Islet precursor cell (in vitro differentiated cells): ENCODE data around the gene ADM5.

ENCODE experiments used
- DNase-seq: peaks from one replicate; pipeline ENCODE4 v3.0.0-alpha.2; 2018

Gene ADM5, protein sequence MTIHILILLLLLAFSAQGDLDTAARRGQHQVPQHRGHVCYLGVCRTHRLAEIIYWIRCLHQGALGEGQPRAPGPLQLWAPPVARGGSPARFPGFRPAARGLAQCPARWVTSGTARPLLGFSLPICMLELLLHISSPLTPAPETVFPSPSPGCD

DNA sequence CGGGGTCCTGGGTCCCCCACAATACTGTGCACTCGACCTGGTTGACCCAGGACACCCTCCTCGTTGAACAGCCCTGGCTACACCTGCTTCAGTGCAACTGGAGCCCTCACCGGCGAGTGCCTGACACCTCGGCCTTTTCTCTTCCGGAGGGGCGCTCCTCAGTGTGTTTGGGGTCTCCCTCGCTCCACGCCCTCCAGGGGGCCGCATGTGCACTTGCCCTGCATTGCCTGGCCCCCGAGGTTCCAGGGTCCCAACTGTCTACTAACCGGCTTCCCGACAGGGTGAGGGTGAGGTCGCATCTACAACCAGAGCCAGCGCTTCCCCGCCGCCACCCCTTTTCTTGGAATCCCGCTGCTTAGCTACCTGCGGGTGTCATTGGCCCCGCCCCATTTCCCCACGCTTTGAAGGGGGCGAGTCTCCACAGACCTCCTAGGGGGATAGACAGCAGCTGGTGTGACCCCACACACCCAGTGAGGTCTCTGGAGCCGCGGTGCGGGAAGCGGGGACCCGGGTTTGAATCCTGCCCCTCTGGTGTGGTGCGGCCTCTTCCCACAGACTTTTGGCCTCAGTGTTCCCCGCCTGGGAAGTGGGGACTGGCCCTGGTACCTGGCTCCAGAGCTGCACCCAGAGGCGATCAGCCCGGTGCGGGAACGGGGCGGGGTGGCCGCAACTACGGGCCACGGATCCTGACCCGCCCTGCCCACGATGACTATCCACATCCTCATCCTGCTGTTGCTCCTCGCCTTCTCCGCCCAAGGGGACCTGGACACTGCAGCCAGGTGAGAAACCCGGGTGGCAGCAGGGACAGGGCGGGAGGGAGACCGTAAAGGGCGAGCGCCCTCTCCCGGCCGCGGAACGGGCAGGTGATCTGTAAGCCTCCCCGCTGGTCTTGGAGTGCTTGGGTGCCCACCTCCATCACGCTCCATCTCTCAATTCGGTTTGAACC lies at the start of gene ADM5:
Gene ADM5, plus strand, starts transcription at position 462 of the 946 bp plus-strand sequence. Its CDS starts 244 bp downstream, at position 706.
- DNase-seq: peak; percentile 87

DNA sequence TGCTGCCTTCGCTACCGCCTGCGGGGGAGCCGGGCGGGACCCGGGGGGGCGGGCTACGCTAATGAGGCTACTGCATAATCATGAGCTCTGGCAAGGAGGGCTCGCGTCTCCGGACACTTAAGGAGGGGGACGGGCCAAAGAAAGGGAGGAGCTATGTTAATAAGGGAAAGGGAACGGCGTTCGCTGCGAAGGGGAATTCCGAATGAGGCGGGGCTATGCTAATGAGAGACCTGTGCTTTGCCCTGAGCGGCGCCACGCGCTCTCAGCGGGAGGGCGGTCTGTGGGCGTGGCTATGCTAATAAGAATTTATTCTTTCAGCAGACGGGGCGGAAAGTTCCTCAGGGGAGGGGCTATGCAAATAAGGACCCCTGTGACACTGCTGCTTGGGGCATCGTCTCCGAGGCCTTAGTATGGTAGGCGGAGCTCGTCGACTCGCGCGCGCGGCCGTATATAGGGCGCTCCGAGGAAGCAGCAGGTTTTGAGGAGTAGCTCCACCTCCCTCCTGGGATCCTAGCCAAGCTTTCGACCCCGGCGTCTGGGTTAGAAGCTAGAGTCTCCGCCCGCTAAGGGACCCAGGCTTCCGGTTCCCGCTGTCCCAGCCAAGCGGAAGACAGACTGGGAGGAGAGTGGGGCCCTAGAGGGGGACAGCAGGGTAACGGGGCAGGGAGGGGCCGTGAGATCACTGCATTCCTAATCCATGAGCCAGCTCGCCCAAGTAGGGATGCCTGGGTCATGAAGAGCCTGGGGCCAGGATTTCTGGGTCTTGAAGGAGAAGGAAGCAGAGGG lies 49.1 kb upstream of the ADM5 start, which contains the start of gene RRAS:
Gene RRAS, minus strand, starts transcription at position 31 of the 786 bp plus-strand sequence. CDS start 45 bp downstream, outside the sequence.
- DNase-seq: peak; percentile 100

DNA sequence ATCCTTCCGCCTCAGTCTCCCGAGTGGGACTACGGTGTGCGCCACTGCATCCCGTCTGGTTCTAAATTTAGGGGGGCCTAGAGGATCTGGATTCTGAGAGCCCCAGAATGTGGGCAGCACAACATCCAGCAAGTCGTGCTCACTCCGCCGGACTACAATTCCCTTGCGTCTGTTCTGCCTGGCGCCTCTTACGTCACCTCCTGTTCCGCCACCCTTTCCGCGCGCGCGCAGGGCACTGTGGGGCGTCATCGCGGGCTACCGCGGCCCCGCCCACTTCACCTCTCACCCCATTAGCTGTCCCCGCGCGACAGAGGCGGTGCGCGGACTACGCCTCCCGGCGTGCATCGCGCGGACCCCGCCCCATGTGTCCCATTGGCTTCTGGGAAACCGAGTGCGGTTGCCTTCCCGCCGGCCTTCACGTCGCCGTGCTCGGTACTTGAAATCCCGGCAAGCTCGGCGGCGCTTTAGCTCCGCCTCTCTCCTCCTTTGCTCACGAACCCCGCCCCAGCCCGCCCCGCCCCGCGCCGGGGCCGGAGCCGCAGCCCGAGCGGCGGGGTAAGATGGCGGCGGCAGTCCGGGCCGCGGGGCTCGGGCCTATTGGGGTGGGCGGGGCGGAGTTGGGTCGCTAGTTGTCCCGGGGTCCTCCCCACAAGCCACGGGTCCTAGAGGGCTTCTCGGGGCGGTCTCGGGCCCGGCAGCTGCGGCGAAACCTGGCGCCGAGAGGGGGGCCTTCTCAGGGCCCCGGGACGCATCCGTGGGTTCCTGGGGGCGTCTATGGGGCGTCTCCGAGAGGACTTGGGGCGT lies 47.5 kb upstream of the ADM5 start, which contains the start of gene SCAF1:
Gene SCAF1, plus strand, starts transcription at position 522 of the 804 bp plus-strand sequence. CDS start 2,818 bp downstream, outside the sequence.
- peak; percentile 100 for DNase-seq

DNA sequence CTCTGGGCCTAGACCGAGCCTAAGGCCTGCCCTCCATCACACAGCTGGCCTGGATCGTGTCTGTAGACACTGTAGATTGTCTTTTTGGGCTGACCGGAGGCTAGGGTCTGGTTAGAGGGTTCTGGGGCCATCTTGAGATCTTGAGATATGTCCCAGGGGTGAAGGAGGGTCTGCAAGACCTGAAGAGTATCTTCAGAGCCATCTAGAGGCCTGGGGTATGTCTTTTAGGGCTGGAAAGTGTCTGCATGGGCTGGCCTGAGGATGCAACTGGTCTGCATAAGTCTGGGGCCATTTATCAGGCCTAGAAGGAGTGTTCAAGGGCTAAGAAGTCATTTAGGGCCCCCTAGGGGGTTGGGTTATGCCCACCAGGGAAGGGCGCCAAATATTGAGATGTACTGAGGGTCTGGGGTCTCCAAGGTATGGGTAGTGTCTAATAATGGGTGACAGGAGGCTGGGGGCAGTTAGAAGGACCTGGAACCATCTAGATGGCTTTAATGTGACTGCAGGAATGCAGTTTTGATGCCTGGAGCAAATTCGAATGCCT lies 46.8 kb upstream of the ADM5 start:
- no peak for DNase-seq

DNA sequence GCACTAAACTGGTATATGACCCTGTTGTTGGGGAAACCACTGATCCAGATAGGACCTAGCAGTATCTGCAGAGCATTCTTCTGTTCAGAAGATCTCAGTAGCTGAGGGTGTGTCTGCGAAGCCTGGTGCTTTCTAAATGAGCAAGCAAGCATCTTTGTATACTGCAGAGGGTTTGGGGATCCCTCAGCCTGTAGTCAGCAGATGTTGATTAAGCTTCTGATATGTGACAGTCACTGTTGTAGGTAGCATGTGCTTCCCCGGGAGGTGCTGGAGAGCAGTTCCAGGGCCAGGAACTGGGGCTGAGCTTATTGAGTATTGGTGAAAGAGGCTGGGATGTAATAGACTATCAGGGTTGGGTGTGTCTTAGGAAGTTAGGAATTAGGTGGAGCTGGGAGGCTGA lies 45.9 kb upstream of the ADM5 start:
- no peak for DNase-seq

DNA sequence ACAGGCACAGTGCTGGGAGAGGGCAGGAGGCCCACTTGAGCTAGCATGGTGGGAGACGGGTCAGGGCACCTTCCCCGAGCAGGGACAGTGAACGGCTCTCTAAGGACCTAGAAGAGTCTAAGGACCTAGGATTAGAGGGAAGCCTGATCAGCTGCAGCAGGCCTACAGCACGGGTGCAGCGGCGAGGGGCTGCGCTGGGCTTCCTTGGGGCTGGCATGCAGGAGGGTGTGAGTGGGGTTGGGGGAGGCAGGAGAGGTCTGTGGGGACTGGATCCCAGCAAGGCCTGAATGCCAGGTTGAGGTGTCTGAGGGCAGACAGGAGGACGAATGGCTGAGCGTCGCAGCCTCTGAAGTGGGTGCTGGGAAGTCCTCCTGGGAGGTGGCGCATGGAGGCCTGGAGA lies 43.8 kb upstream of the ADM5 start:
- no peak for DNase-seq

DNA sequence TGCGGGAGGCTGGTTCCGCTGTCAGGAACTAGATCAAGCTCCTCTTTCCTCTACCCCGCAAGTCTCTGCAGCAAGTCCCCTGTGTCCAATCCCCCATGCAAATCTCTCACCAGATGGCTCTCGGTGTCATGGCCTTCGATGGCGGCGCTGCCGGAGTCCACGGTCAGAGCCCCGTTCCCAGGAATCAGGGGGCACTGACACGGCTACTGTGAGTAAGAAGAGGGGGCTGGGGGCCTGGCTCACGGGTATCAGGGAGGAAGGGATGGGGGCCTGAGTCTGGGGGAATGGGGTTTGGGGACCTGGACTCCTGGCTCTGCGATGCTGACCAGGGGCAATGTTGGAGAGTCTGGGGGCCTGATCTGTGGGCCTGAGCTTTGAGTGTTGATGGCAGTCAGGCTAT lies 43.4 kb upstream of the ADM5 start:
- DNase-seq: no peak

DNA sequence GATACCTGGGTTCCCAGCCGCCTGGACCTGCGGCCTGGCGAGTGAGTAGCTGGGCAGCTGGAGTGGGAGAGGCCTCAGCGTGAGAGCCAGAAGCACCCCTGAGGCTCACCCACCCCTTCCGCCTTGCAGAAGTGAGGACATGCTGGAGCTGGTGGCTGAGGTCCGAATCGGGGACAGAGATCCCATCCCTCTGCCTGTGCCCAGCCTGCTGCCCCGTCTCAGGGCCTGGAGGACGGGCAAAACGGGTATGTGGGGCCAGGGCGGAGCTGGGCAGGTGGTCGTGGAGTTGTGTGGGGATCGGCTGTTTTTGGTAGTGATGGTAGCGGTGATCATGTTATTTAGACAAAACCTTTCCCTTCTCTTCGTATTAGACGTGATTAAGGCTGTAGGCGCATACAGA lies 42.8 kb upstream of the ADM5 start:
- DNase-seq: no peak

DNA sequence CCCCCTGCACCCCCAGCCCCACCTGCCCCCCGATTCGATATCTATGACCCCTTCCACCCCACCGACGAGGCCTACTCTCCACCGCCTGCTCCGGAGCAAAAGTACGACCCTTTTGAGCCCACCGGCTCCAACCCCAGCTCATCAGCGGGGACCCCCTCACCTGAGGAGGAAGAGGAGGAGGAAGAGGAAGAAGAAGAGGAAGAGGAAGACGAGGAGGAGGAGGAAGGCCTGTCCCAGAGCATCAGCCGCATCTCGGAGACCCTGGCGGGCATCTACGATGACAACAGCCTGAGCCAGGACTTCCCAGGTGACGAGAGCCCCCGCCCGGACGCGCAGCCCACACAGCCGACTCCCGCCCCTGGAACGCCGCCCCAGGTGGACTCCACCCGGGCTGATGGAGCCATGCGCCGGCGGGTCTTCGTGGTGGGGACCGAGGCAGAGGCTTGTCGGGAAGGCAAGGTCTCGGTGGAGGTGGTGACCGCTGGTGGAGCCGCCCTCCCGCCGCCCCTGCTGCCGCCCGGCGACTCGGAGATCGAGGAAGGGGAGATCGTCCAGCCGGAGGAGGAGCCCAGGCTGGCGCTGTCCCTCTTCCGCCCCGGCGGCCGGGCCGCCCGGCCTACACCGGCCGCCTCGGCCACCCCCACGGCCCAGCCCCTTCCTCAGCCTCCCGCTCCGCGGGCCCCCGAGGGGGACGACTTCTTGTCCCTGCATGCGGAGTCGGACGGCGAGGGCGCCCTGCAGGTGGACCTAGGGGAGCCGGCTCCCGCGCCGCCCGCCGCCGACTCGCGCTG lies 38.2 kb upstream of the ADM5 start:
- DNase-seq: no peak

DNA sequence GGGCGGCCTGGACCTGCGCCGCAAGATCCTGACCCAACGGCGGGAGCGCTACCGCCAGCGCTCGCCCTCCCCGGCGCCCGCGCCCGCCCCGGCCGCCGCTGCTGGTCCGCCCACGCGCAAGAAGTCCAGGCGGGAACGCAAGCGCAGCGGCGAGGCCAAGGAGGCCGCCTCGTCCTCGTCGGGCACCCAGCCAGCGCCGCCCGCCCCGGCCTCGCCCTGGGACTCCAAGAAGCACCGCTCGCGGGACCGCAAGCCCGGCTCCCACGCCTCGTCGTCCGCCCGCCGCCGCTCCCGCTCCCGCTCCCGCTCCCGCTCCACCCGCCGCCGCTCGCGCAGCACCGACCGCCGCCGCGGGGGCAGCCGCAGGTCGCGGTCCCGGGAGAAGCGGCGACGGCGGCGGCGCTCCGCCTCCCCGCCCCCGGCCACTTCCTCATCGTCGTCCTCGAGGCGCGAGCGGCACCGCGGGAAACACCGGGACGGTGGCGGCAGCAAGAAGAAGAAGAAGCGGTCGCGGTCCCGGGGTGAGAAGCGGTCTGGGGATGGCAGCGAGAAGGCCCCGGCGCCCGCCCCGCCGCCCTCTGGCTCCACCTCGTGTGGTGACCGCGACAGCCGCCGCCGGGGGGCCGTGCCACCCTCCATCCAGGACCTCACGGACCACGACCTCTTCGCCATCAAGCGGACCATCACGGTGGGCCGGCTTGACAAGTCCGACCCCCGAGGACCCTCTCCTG lies 37.4 kb upstream of the ADM5 start:
- DNase-seq: no peak

DNA sequence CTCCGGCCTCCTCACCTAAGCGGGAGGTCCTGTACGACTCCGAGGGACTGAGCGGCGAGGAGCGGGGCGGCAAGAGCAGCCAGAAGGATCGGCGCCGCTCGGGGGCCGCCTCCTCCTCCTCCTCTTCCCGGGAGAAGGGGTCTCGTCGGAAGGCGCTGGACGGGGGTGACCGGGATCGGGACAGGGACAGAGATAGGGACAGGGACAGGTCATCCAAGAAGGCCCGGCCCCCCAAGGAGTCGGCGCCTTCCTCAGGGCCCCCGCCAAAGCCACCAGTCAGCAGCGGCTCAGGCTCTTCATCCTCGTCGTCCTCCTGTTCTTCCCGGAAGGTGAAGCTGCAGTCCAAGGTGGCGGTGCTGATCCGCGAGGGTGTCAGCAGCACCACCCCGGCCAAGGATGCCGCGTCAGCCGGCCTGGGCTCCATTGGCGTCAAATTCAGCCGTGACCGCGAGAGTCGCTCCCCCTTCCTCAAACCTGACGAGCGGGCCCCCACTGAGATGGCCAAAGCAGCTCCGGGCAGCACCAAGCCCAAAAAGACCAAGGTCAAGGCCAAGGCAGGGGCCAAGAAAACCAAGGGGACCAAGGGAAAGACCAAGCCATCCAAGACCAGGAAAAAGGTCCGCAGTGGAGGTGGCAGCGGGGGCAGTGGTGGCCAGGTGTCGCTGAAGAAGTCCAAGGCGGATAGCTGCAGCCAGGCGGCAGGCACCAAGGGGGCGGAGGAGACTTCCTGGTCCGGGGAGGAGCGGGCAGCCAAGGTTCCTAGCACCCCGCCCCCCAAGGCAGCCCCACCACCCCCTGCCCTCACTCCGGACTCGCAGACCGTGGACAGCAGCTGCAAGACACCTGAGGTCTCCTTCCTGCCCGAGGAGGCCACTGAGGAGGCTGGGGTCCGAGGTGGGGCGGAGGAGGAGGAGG lies 36.6 kb upstream of the ADM5 start:
- no peak for DNase-seq

DNA sequence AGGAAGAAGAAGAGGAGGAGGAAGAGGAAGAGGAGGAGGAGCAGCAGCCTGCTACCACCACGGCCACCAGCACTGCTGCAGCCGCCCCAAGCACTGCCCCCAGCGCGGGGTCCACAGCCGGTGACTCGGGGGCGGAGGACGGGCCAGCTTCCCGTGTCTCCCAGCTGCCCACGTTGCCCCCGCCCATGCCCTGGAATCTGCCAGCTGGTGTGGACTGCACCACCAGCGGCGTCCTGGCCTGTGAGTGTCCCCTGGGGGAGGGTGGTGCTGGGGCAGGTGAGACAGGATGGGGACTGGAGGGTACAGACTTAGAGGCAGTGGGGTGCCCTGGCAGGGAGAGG lies 36.0 kb upstream of the ADM5 start:
- DNase-seq: no peak

DNA sequence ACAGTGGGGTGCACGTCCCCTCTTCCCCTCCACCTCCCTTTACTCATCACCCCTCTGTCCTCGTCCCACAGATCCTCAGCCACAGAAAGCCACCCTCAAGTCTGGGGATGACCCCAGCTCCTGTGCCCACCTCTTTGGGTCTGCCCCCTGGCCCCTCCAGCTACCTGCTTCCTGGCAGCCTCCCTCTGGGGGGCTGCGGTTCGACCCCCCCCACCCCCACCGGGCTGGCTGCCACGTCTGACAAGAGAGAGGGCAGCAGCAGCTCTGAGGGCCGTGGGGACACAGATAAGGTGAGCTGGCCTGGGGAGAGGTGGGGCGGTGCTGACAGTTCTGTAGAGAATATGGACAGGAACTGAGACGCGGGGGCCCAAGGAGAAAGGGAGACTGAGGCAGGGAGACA lies 34.8 kb upstream of the ADM5 start:
- no peak for DNase-seq

DNA sequence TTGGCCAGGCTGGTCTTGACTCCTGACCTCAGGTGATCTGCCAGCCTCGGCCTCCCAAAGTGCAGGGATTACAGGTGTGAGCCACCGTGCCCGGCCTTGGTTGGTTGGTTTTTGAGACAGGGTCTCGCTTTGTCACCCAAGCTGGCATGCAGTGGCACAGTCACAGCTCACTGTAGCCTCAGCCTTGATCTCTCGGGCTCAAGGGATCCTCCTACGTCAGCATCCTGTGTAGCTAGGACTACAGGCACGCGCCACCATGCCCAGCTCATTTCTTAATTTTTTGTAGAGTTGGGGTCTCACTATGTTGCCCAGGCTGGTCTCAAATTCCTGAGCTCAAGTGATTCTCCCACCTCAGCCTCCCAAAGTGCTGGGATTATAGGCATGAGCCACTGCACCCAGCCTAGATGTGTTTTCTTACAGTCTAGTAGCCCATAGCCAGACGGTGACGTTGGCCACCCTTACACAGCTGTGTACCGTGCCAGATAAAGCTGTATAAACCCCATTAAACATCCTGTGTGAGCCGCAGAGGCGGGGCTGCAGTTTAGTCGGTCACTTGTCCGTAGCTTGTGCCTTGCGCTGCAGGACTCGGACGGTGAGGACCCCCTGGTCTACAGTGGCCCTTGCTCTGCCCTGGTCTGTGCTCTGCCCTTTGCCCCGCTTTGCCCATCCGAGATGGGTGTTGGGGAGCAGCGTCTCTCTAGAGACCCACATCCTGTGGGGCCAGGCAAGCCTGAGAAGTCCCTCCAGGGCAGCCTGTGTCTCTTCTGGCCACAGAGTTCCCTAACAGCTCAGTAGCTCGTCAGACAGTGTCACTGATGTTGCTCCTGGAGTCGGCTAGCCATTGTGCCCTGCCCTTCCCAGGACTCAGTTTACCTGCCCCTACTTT lies 33.6 kb upstream of the ADM5 start:
- no peak for DNase-seq

DNA sequence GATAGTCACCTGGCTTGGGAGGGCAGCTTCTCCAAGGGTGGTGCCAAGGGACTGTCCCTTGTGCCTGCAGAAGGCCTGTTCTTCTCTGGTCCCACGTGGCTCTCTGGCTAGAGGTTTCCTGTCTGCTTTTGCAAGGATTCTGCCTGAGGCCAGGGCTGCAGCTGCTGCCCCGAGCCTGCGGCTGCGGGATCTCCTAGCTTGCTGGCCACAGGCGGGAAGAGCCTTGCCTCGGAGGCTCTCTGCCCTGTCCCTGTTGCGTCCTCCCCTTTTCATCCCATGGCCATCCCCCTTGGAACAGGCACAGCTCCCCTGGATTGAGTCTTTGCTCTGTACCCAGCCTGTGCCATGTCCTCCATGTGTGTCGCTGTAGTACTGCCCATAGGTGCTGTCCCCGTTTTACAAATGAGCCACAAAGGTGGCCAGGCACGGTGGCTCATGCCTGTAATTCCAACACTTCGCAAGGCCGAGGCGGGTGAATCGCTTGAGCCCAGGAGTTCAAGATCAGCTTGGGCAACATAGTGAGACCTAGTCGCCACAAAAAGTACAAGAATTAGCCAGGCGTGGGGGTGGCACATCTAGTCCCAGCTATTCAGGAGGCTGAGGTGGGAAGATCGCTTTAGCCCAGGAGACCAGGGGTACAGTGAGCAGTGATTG lies 32.8 kb upstream of the ADM5 start:
- DNase-seq: no peak

DNA sequence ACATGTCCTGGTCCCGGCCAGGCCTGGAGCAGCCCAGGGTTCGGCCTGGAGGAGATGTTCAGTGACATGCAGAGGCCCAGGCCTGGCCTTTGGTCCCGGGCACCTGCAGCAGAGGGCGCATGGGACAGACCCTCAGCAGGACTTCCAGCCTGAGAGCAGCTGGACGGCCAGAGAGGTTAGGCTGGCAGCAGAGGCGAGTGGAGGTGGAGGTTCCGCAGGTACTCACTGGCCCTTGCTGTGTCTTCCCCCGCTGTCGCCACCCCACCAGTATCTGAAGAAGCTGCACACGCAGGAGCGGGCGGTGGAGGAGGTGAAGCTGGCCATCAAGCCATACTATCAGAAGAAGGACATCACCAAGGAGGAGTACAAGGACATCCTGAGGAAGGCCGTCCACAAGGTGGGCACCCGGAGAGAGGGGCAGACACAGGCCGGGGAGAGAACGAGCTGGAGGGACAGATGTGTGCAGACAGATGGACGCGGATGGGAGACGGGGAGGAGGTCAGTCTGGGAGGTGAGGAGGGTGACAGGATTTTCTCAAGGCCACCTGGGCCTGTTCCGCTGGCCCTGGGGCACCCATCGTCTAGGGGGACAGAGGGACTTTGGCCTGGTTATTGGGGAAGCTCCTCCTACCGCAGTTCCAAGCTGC lies 31.8 kb upstream of the ADM5 start:
- DNase-seq: no peak

DNA sequence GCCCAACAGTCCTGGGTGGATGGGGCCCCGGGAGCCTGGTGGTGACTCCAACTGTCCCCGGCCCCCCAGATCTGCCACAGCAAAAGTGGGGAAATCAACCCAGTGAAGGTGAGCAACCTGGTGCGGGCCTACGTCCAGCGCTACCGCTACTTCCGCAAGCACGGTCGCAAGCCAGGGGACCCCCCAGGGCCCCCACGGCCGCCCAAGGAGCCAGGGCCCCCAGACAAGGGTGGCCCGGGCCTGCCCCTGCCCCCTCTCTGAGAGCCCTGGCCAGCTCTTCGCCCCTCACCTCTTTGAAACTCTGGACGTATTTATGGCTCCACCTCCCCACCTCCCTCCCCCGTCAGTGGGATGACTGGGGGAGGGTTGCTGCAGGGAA lies 31.3 kb upstream of the ADM5 start:
- DNase-seq: no peak
